ENCODE measurements around the gene NUP88. TPM values are rescaled to one million over a fixed set of nuclear protein-coding genes. Genes with fewer than 3 reads are reported as not detected.

The NUP88 gene
- total RNA-seq, 1 donor from 2014 or later: 43.3 TPM

DNA sequence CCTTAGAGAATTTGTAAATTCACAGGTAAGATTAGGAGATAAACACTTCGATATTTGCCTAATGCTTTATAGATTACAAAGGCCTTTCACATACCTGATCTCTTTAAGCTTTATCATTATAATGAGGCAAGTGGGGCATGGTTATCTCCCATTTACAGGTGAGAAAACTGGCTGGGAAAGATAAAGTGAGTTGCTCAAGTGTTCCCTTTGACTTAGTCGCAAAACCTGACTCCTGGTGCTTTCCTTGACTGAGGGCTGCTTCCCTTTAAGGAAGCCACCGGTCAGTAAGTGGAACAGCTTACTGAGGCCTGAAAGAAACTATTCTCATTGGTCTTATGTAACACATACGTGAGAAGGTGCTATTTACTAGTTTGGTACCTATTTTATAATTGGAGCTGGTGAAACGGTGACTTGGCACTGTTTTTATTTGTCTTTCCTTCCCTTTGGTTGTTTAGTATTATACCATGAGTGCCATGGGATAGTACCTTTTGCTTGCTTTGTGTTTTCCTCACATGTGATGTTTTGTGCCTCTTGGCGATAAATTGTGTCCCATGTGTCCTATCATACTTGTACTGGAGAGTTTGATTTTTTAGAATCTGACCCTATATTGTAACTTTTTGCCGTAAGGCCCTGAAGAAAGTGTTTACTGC is 57.2 kb downstream of the NUP88 start:
- FAIRE-seq: no peak
- H3K27me3 ChIP-seq (ENCODE audit: insufficient read depth, low read length): no peaks in the 10 kb centered on the region
- Mint-ChIP-seq H3K9me3 (ENCODE audit: unreplicated experiment) (no peaks in the 10 kb centered on the region), H3K4me3 (ENCODE audit: unreplicated experiment) (no peak overlapping the region), H3K4me1 (ENCODE audit: low read depth, unreplicated experiment) (no peaks in the 10 kb centered on the region), H3K27ac (ENCODE audit: unreplicated experiment) (no peak overlapping the region), H3K27me3 (ENCODE audit: low read depth, unreplicated experiment) (no peaks in the 10 kb centered on the region), H3K36me3 (ENCODE audit: low read depth, unreplicated experiment) (peaks cover 9% of the 10 kb centered on the region)
- no peak overlapping the region for H3K27ac ChIP-seq (ENCODE audit: low read depth, low read length)
- H3K9ac ChIP-seq (ENCODE audit: low read length): no peak overlapping the region
- H3K4me1 ChIP-seq (ENCODE audit: insufficient read depth, low read length): no peaks in the 10 kb centered on the region
- no peak overlapping the region for H2AFZ ChIP-seq (ENCODE audit: low read depth, low read length)
- H3K4me2 ChIP-seq (ENCODE audit: low read length): no peak overlapping the region
- H3K4me3 ChIP-seq (ENCODE audit: insufficient read depth, low read depth, low read length): no peak overlapping the region
- H3K79me2 ChIP-seq (ENCODE audit: insufficient read depth, low read length): no peaks in the 10 kb centered on the region
- H3K36me3 ChIP-seq (ENCODE audit: insufficient read depth, low read length): peaks cover 33% of the 10 kb centered on the region
- DNase-seq (ENCODE audit: low read depth): no peak
- H3K9me3 ChIP-seq (ENCODE audit: insufficient read depth, low read depth, low read length): no peaks in the 10 kb centered on the region
- TF ChIP-seq, protein P1, sequence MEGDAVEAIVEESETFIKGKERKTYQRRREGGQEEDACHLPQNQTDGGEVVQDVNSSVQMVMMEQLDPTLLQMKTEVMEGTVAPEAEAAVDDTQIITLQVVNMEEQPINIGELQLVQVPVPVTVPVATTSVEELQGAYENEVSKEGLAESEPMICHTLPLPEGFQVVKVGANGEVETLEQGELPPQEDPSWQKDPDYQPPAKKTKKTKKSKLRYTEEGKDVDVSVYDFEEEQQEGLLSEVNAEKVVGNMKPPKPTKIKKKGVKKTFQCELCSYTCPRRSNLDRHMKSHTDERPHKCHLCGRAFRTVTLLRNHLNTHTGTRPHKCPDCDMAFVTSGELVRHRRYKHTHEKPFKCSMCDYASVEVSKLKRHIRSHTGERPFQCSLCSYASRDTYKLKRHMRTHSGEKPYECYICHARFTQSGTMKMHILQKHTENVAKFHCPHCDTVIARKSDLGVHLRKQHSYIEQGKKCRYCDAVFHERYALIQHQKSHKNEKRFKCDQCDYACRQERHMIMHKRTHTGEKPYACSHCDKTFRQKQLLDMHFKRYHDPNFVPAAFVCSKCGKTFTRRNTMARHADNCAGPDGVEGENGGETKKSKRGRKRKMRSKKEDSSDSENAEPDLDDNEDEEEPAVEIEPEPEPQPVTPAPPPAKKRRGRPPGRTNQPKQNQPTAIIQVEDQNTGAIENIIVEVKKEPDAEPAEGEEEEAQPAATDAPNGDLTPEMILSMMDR (IDR thresholded peaks at IDR 0.05; ENCODE audit: insufficient read depth, low read depth, low read length): no peak
- TF ChIP-seq EZH2 (IDR thresholded peaks at IDR 0.05; ENCODE audit: insufficient read depth, low read length): no peak
- no peaks in the 10 kb centered on the region for H4K20me1 ChIP-seq (ENCODE audit: insufficient read depth, low read length)

DNA sequence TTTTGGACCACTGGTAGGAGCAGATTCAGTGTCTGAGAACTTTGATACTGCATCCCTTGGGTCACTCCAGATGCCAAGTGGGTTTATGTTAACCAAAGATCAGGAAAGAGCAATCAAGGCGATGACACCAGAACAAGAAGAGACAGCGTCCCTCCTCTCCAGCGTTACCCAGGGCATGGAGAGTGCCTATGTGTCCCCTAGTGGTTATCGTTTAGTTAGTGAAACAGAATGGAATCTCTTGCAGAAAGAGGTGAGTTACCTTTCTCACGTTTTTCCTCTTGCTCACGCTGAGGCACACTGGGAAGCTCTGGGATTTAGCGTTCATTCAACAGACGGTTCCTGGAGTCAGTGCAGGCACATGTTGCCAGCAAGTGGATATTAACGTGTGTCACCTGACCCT is 58.0 kb downstream of the NUP88 start:
- no peaks in the 10 kb centered on the region for H3K27me3 Mint-ChIP-seq (ENCODE audit: low read depth, unreplicated experiment)
- H3K27me3 ChIP-seq (ENCODE audit: insufficient read depth, low read length): no peaks in the 10 kb centered on the region
- no peak for FAIRE-seq

More for the DNA sequence above, 58.0 kb downstream of the NUP88 start:
- Histone ChIP-seq H2AFZ (ENCODE audit: low read depth, low read length) (no peak overlapping the region), H3K4me2 (ENCODE audit: low read length) (no peak overlapping the region), H3K79me2 (ENCODE audit: insufficient read depth, low read length) (no peaks in the 10 kb centered on the region), H3K4me3 (ENCODE audit: insufficient read depth, low read depth, low read length) (no peak overlapping the region), H3K27ac (ENCODE audit: low read depth, low read length) (no peak overlapping the region), H3K4me1 (ENCODE audit: insufficient read depth, low read length) (no peaks in the 10 kb centered on the region), H3K9ac (ENCODE audit: low read length) (no peak overlapping the region), H3K9me3 (ENCODE audit: insufficient read depth, low read depth, low read length) (no peaks in the 10 kb centered on the region), H3K36me3 (ENCODE audit: insufficient read depth, low read length) (peaks cover 33% of the 10 kb centered on the region), H4K20me1 (ENCODE audit: insufficient read depth, low read length) (no peaks in the 10 kb centered on the region)
- H3K36me3 Mint-ChIP-seq (ENCODE audit: low read depth, unreplicated experiment): peaks cover 9% of the 10 kb centered on the region
- TF ChIP-seq, protein P1 (IDR thresholded peaks at IDR 0.05; ENCODE audit: insufficient read depth, low read depth, low read length): no peak
- TF ChIP-seq EZH2 (IDR thresholded peaks at IDR 0.05; ENCODE audit: insufficient read depth, low read length): no peak
- H3K27ac Mint-ChIP-seq (ENCODE audit: unreplicated experiment): no peak overlapping the region
- H3K4me1 Mint-ChIP-seq (ENCODE audit: low read depth, unreplicated experiment): no peaks in the 10 kb centered on the region
- no peak for DNase-seq (ENCODE audit: low read depth)
- H3K9me3 Mint-ChIP-seq (ENCODE audit: unreplicated experiment): no peaks in the 10 kb centered on the region
- H3K4me3 Mint-ChIP-seq (ENCODE audit: unreplicated experiment): no peak overlapping the region

All from astrocyte (in vitro differentiated cells and primary cell).